ENCODE results near the gene NUCKS1.

NUCKS1 gene

GRCh38 chr1:205699416-205699815 lies 50.6 kb downstream of the NUCKS1 start:
- no peak for DNase-seq (ENCODE audit: low spot score)

DNA sequence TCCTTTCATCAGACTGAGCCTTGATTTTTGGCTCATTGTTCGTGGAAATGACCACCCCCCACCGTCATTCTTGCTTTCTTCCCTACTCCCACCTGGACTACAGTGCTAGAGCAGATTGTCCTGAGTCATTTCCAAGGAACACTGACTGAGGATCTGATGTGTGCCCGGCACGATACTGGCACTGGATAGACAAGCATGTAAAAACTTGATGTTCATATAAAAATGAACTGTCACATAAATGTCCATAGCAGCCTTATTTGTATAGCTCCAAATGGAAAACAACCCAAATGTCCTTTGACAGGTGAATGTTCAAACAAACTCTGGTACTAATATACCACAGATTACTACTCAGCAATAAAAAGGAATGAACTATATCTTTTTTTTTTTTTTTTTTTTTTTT lies 51.1 kb downstream of the NUCKS1 start:
- DNase-seq (ENCODE audit: low spot score): no peak

DNA sequence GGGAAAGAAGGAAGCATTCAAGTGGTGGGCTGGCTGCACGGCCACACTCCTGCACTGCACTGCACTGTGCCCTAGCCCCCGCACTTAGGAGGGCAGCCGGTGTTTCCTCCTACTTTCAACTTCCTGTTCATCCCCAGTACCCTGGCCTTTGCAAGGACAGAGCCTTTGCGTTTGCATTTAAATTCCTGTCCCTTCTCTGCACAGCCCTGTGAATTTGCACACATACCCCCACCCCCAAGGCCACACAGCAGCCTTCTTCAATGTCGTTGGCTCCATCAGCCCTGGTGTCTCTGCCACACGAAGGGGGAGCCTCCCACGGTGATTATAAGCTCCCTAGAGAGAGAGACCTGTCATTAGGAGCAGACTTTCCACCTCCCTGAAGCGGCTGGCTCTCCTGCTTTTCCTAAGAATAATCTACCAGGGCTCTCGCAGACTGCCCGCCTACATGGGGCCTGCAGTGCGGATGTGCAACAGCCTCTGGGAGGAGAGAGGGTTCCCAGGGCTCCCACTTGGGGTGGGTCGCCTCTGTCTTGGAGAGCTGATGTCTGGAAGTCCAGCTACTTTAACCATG lies 56.5 kb downstream of the NUCKS1 start:
- DNase-seq (ENCODE audit: low spot score): no peak

DNA sequence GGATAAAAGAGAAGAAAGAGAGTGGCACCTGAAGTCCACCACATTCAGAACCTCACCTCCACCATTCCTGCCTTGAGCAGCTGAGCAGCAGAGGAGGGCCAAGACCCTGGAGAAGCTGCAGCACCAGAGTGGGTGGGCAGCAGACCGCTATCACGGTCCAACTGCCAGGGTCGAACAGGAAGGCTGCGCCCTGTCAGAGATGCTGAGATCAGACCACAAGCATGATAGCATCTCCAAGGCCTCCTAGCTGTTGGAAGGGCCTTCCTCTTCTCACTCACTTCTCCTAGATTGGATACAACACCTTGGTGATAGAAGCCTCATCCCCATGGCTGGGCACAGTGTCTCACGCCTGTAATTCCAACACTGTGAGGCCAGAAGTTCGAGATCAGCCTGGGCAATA lies 57.6 kb downstream of the NUCKS1 start:
- DNase-seq (ENCODE audit: low spot score): no peak

- DNase-seq (ENCODE audit: low spot score): no peak
Observed at GRCh38 chr1:205690122-205690756, 59.7 kb downstream of the NUCKS1 start.

DNA sequence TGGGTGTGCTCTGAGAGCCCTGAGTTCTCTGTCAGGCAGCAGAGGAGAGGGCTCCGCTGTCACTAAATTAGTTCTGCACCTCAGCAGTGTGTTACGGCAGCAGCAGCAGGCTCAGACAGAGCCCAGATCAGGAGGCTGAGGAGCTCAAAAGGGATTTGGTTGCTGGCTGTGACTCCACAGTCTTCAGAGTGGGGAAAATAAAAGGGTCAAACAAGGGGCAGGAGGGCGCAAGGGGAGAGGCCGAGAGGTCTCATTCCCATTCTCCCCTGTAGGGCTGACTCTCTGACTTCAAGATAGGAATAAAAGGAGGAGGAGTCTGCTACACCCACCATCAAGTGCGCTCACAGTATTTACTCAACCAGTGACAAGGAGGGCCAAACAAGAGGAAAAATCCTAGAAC lies 60.5 kb downstream of the NUCKS1 start:
- peak; percentile 78 for DNase-seq (ENCODE audit: low spot score)

GRCh38 chr1:205688171-205689080 lies 61.6 kb downstream of the NUCKS1 start:
- DNase-seq (ENCODE audit: low spot score): no peak

- no peak for DNase-seq (ENCODE audit: low spot score)
Observed at GRCh38 chr1:205687242-205687641, 62.7 kb downstream of the NUCKS1 start.

GRCh38 chr1:205681364-205681763 lies 68.6 kb downstream of the NUCKS1 start:
- peak; percentile 43 for DNase-seq (ENCODE audit: low spot score)

DNA sequence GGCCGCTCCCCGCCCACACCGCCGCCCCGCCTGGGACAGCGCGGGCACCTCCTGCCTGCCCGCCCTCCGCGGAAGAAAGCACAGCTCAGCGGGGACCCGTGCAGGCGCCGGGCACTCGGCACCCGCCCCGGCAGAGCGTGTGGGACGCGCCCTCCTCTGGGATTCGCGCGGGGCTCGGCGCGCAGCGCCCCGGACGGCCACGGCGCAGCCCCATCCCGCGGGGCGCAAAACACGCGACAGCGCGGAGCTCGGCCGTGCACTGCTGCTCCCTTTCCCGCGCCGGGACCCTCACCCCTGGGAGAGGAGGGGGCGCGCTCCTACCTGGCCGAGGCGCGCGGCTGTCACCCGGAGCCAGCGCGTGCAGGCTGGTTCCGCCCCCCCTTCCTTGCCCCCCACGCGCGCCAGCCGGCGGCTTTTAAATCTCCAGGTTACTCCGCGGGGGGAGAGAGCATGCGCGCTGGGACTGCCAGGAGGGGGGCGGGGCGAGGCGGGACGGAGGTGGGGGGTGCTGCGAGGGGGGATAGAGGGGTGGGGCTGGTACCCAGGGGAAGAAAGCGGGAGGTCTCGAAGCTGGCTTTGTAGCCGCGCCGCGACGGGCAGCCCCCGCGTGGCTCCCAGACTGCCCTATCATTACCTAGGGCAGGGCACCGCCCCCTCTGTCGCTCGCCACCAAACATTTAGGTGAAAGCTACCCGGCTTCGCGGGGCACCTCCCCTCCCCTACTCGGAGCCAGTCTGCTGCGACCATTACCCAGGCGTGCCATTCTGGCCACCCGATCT lies 69.7 kb downstream of the NUCKS1 start, which contains the start of gene SLC45A3:
Gene SLC45A3 (minus strand): TSS at position 437 of the 779 bp plus-strand sequence. CDS start 15,853 bp downstream, outside the sequence.
- peak; percentile 73 for DNase-seq (ENCODE audit: low spot score)

DNA sequence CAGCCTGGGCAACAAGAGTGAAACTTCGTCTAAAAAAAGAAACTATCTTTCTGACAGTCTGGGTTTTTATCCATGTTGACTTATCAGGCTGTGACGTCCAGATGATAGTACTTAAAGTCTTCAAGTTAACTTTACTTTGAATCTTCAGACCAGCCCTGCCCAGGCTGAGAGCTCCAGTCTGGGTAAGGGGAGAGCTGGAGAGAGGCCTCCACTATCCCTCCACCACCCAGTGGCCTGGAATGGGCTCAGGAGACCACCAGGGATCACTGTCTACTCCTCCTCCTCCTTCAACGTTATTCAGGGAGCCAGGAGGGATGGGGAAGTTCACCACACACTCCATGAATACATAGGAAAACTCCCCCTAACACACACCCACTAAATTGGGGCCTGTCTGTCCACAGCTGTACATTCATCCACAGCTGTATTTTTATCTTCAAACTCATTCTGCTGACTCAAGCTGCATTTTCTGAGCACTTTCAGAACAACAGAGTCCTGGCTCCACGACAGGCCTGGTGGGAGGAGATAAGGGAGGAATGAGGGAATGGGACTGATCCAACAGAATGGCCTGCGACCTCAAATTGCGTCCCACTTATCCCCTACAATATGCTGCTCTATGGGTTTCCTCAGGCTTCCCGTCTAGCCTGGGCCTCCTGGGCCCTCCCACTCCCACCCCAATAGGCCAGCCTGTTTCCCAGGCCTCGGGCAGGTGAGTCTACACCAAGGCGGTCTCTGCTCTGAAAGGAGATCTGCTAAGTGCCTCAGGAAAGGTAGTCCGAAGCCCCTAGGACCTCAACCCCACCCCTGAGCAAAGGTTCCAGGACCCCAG lies 71.5 kb downstream of the NUCKS1 start:
- peak; percentile 51 for DNase-seq (ENCODE audit: low spot score)

- no peak for DNase-seq (ENCODE audit: low spot score)
Observed at GRCh38 chr1:205677167-205677566, 72.8 kb downstream of the NUCKS1 start.

- DNase-seq (ENCODE audit: low spot score): peak; percentile 36
Observed at GRCh38 chr1:205676597-205676996, 73.4 kb downstream of the NUCKS1 start.

DNA sequence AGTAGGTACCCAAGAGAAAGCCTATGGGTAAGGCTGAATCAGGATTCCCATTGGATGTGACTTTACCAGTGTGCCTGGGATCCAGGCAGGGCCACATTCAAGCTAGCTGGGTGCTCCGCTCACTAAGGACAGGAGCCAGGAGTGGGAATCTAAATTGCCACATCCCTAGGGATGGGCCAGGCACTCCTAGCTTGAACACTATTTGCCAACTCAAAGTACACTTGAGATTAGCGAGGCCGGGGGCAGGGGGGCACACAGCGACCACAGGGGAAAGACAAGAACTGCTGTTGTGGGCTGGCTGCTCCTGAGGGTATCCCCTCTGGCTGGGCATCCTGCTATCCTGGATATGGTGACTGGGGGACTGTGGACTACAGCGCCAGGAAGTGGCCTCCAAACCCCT lies 74.0 kb downstream of the NUCKS1 start:
- no peak for DNase-seq (ENCODE audit: low spot score)

- DNase-seq (ENCODE audit: low spot score): no peak
Observed at GRCh38 chr1:205675247-205675646, 74.7 kb downstream of the NUCKS1 start.

- no peak for DNase-seq (ENCODE audit: low spot score)
Observed at GRCh38 chr1:205672970-205673369, 77.0 kb downstream of the NUCKS1 start.

GRCh38 chr1:205672395-205672889 lies 77.5 kb downstream of the NUCKS1 start:
- peak; percentile 38 for DNase-seq (ENCODE audit: low spot score)

- peak; percentile 89 for DNase-seq (ENCODE audit: low spot score)
Observed at GRCh38 chr1:205670611-205671430, 79.2 kb downstream of the NUCKS1 start.

- DNase-seq (ENCODE audit: low spot score): peak; percentile 52
Observed at GRCh38 chr1:205670150-205670446, 79.9 kb downstream of the NUCKS1 start.
